Liver (tissue), 9 donors: ENCODE measurements around the gene EEF1G. TPM values are rescaled to one million over a fixed set of nuclear protein-coding genes. Genes with fewer than 3 reads are reported as not detected.

Source experiments
- DNase-seq: peaks from one replicate; pipeline ENCODE4 v3.0.0-alpha.2; 2017; ENCODE audit warnings: low spot score
- H3K27ac ChIP-seq, 2 donors: one replicate each; pipeline ENCODE4 v1.7.0; 2013; ENCODE audit warnings: inconsistent platforms in 2 of 2, low read length in 2 of 2, control low read depth in 1 of 2, low read depth in 1 of 2, mild to moderate bottlenecking in 1 of 2
- H3K27me3 ChIP-seq, 4 donors: one replicate each; pipeline versions ENCODE4 v1.6.1 to v1.7.0; 2013; ENCODE audit warnings: low read length in 3 of 4, inconsistent platforms in 1 of 4, mild to moderate bottlenecking in 1 of 4, moderate library complexity in 1 of 4; ENCODE audit not compliant: control insufficient read depth in 4 of 4, insufficient read depth in 4 of 4
- H3K36me3 ChIP-seq, 4 donors: one replicate each; pipeline versions ENCODE4 v1.6.1 to v1.7.0; 2013; ENCODE audit warnings: low read length in 3 of 4, mild to moderate bottlenecking in 3 of 4, low read depth in 1 of 4, moderate library complexity in 1 of 4; ENCODE audit not compliant: control insufficient read depth in 4 of 4, insufficient read depth in 3 of 4
- H3K4me1 ChIP-seq, 4 donors: one replicate each; pipeline versions ENCODE4 v1.6.1 to v1.7.0; 2013; ENCODE audit warnings: low read length in 3 of 4, mild to moderate bottlenecking in 3 of 4, moderate library complexity in 1 of 4; ENCODE audit not compliant: control insufficient read depth in 4 of 4, insufficient read depth in 4 of 4
- H3K4me3 ChIP-seq, 3 donors: one replicate each; pipeline versions ENCODE4 v1.6.1 to v1.7.0; 2013; ENCODE audit warnings: low read length in 3 of 3, control low read depth in 1 of 3, low read depth in 1 of 3, mild to moderate bottlenecking in 1 of 3
- H3K9ac ChIP-seq, 2 donors: one replicate each; pipeline ENCODE4 v1.7.0; 2013; ENCODE audit warnings: low read length in 2 of 2, mild to moderate bottlenecking in 2 of 2, moderate library complexity in 2 of 2, control low read depth in 1 of 2, low read depth in 1 of 2
- H3K9me3 ChIP-seq, 4 donors: one replicate each; pipeline versions ENCODE4 v1.6.1 to v1.7.0; 2013; ENCODE audit warnings: low read length in 3 of 4; ENCODE audit not compliant: control insufficient read depth in 4 of 4
- ATF3 ChIP-seq: IDR thresholded peaks from 2 replicates; pipeline ENCODE4 v1.6.1; 2016; ENCODE audit warnings: antibody characterized with exemption
- CTCF ChIP-seq: fragments of 150-350 bp; IDR thresholded peaks from 2 replicates; pipeline ENCODE4 v1.5.1; 2017; ENCODE audit warnings: improper control_type of control experiment, low read depth, low read length; ENCODE audit not compliant: missing input control
- EGR1 ChIP-seq, 2 donors: IDR thresholded peaks; 2 replicates each; pipeline ENCODE4 v1.6.1; 2016 to 2018; ENCODE audit warnings: antibody characterized with exemption in 2 of 2, low read depth in 2 of 2
- GABPA ChIP-seq, 2 donors: IDR thresholded peaks in 1 of 2; conservative IDR thresholded peaks in 1 of 2; 2 replicates each; pipeline ENCODE4 v1.6.1; 2016; ENCODE audit warnings: antibody characterized with exemption in 2 of 2, mild to moderate bottlenecking in 1 of 2, moderate library complexity in 1 of 2
- HNF4A ChIP-seq, 2 donors: conservative IDR thresholded peaks; 2 replicates each; pipeline ENCODE4 v1.6.1; 2016; ENCODE audit warnings: antibody characterized with exemption in 2 of 2, mild to moderate bottlenecking in 2 of 2
- JUND ChIP-seq, 2 donors: IDR thresholded peaks; 2 replicates each; pipeline ENCODE4 v1.6.1; 2016; ENCODE audit warnings: antibody characterized with exemption in 2 of 2
- NR2F2 ChIP-seq: IDR thresholded peaks from 2 replicates; pipeline ENCODE4 v1.6.1; 2016; ENCODE audit warnings: antibody characterized with exemption
- REST ChIP-seq: IDR thresholded peaks from 2 replicates; pipeline ENCODE4 v1.6.1; 2016; ENCODE audit warnings: antibody characterized with exemption, mild to moderate bottlenecking
- RXRA ChIP-seq, 2 donors: IDR thresholded peaks; 2 replicates each; pipeline ENCODE4 v1.6.1; 2017 to 2018; ENCODE audit warnings: antibody characterized with exemption in 2 of 2, mild to moderate bottlenecking in 1 of 2
- TAF1 ChIP-seq: conservative IDR thresholded peaks from 2 replicates; pipeline ENCODE4 v1.6.1; 2016; ENCODE audit warnings: antibody characterized with exemption, mild to moderate bottlenecking
- YY1 ChIP-seq: IDR thresholded peaks from 2 replicates; pipeline ENCODE4 v1.6.1; 2016; ENCODE audit warnings: antibody characterized with exemption, mild to moderate bottlenecking
- ZBTB33 ChIP-seq: IDR thresholded peaks from 2 replicates; pipeline ENCODE4 v1.6.1; 2016; ENCODE audit warnings: antibody characterized with exemption
- WGBS: extraction: QIAGEN DNeasy Blood & Tissue Kit; methylation state at CpG from one replicate; pipeline ENCODE4 v1.1.7; 2013; 5-methylcytosine and 5-hydroxymethylcytosine counted together
- polyA plus RNA-seq, 2 donors: library from polyadenylated mRNA; stranded (reverse) in 1 of 2; unstranded in 1 of 2; fragments of 200-250 nt in 1 of 2; fragments of >200 nt in 1 of 2; fragmentation: Nextera tagmentation in 1 of 2; extraction: Ambion mirVana in 1 of 2; gene quantifications; one replicate each; pipeline versions ENCODE4 v1.2.1 to v1.2.3, GENCODE V29; 2013 to 2015
- total RNA-seq, 2 donors: library from RNA; depleted of rRNA; stranded (reverse); fragments of >200 nt; gene quantifications; one replicate each; pipeline ENCODE4 v1.2.3, GENCODE V29; 2014
- donor health status: healthy.
- donor health status: healthy.
- donor health status: healthy.
- donor health status: healthy.
- donor health status: healthy.

EEF1G gene
- total and polyA plus RNA-seq, 4 donors = 251 to 640 (median 469) TPM

- H3K4me3 ChIP-seq = peak overlapping the region; percentile 53 to 71 (median 59)
- no peaks in the 10 kb centered on the region for H3K9me3 ChIP-seq
- H3K4me1 ChIP-seq = peaks cover 6 to 33% (median 24%) of the 10 kb centered on the region in 4 donors
- no peaks in the 10 kb centered on the region for H3K27me3 ChIP-seq
- peak overlapping the region; percentile 95 to 96 for H3K27ac ChIP-seq
- no peak for TF ChIP-seq YY1
- no peak for TF ChIP-seq TAF1
- no peak for TF ChIP-seq EGR1 (IDR thresholded peaks at IDR 0.05; ENCODE audit: low read depth in 2 of 2)
- TF ChIP-seq ATF3 = no peak
- no peak for TF ChIP-seq GABPA (IDR thresholded peaks at IDR 0.05 in 1 of 2, conservative IDR thresholded peaks at IDR 0.05 in 1 of 2)
- TF ChIP-seq JUND (IDR thresholded peaks at IDR 0.05) = no peak
- no peak for TF ChIP-seq ZBTB33
- H3K9ac ChIP-seq = peak overlapping the region; percentile 70 to 98
- 73% methylated on average over 17 of the region's 17 CpGs for whole genome bisulfite sequencing
- peaks cover 6 to 42% (median 29%) of the 10 kb centered on the region in 4 donors for H3K36me3 ChIP-seq
- no peak for DNase-seq
Measured at GRCh38 chr11:62575156-62575555, 1.5 kb upstream of the EEF1G start.

- Histone ChIP-seq H3K27ac (peak overlapping the region; percentile 95 to 96), H3K4me1 (peaks cover 6 to 33% (median 24%) of the 10 kb centered on the region in 4 donors), H3K9ac (peak overlapping the region; percentile 70 to 98), H3K9me3 (no peaks in the 10 kb centered on the region), H3K27me3 (no peaks in the 10 kb centered on the region), H3K36me3 (peaks cover 6 to 44% (median 32%) of the 10 kb centered on the region in 4 donors), H3K4me3 (peak overlapping the region; percentile 53 to 71 (median 59))
- TF ChIP-seq CTCF (no peak), YY1 (no peak), HNF4A (conservative IDR thresholded peaks at IDR 0.05) (no peak), RXRA (IDR thresholded peaks at IDR 0.05) (peak in 1 of 2 donors; percentile 6), EGR1 (IDR thresholded peaks at IDR 0.05; ENCODE audit: low read depth in 2 of 2) (no peak), REST (no peak), GABPA (IDR thresholded peaks at IDR 0.05 in 1 of 2, conservative IDR thresholded peaks at IDR 0.05 in 1 of 2) (no peak), ZBTB33 (no peak), JUND (IDR thresholded peaks at IDR 0.05) (no peak), NR2F2 (peak; percentile 58)
- peak; percentile 55 for DNase-seq
- 2% methylated on average over 33 of the region's 33 CpGs for WGBS
Measured at GRCh38 chr11:62574363-62575071, 826 bp upstream of the EEF1G start.
